ENCODE data around the gene SPG21. TPM values are rescaled to one million over a fixed set of nuclear protein-coding genes. Genes with fewer than 3 reads are reported as not detected.
A peak's percentile ranks its signal among the peaks of the same experiment; 100 is the strongest.

Gene SPG21
- total RNA-seq, 3 donors from 2014 or later (not counting 1 experiment from before 2014, with no cell fraction given): 39.6 to 52.3 (median 40.4) TPM

DNA sequence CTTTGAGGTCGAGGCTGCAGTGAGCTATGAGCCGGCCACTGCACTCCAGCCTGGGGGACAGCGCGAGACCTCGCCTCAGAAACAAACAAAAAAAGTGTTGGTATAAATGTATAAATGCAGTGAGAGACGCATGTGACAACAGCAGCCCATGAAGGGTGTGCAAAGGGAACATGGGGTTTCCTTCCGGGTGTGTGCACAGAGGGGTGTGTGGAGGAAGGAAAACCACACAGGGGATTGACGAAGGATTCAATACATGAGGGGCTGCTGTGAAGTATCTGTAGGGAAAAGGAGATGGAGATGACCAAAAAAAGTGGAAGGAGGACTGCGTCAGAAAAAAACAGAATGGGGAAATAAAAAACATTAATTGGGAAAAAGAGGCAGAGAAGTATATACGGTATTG is 38.6 kb upstream of the SPG21 start:
- Mint-ChIP-seq H3K4me1 (peaks cover 13 to 15% of the 10 kb centered on the region in 2 donors), H3K27ac (peak overlapping the region; percentile 16 to 79), H3K9me3 (no peaks in the 10 kb centered on the region), H3K27me3 (ENCODE audit: low read depth in 2 of 2) (peaks cover 0 to 13% of the 10 kb centered on the region in 2 donors), H3K36me3 (no peaks in the 10 kb centered on the region), H3K4me3 (peak overlapping the region; percentile 91)
- TF ChIP-seq CTCF (IDR thresholded peaks at IDR 0.05): no peak
- WGBS (ENCODE audit: insufficient coverage): 22% methylated on average over 9 of the region's 10 CpGs
- intact Hi-C loops (cut with micrococcal nuclease): no loop called here
- peaks cover 20% of the 10 kb centered on the region for H3K4me1 ChIP-seq (ENCODE audit: control insufficient read depth, insufficient read depth, low read length)
- peaks cover 4% of the 10 kb centered on the region for H3K27me3 ChIP-seq (ENCODE audit: control insufficient read depth, insufficient read depth, low read length)
- H3K4me3 ChIP-seq (ENCODE audit: low read length): peak overlapping the region; percentile 79
- DNase-seq: peak in 1 of 2 donors; percentile 39
- peaks cover 21% of the 10 kb centered on the region for H3K36me3 ChIP-seq (ENCODE audit: control insufficient read depth, insufficient read depth, low read length)
- H3K9me3 ChIP-seq (ENCODE audit: control insufficient read depth, insufficient read depth, low read length): no peaks in the 10 kb centered on the region
- ATAC-seq: no peak
- no peak overlapping the region for H3K27ac ChIP-seq (ENCODE audit: low read length)

GRCh38 chr15:65027593-65027992 is 37.9 kb upstream of the SPG21 start:
- H3K36me3 ChIP-seq (ENCODE audit: control insufficient read depth, insufficient read depth, low read length): peaks cover 22% of the 10 kb centered on the region
- peaks cover 14% of the 10 kb centered on the region for H3K4me1 ChIP-seq (ENCODE audit: control insufficient read depth, insufficient read depth, low read length)
- ATAC-seq (no peak), DNase-seq (no peak)
- peaks cover 0 to 13% of the 10 kb centered on the region in 2 donors for H3K27me3 Mint-ChIP-seq (ENCODE audit: low read depth in 2 of 2)
- intact Hi-C loops (cut with micrococcal nuclease): no loop called here
- no peak overlapping the region for H3K27ac ChIP-seq (ENCODE audit: low read length)
- H3K9me3 Mint-ChIP-seq: no peaks in the 10 kb centered on the region
- TF ChIP-seq CTCF (IDR thresholded peaks at IDR 0.05): no peak
- H3K4me3 ChIP-seq (ENCODE audit: low read length): no peak overlapping the region
- WGBS (ENCODE audit: insufficient coverage): 100% methylated on average over 1 of the region's 1 CpG
- peaks cover 4% of the 10 kb centered on the region for H3K27me3 ChIP-seq (ENCODE audit: control insufficient read depth, insufficient read depth, low read length)
- H3K4me3 Mint-ChIP-seq: peak overlapping the region; percentile 91
- H3K27ac Mint-ChIP-seq: peak overlapping the region in 1 of 2 donors; percentile 16
- peaks cover 11 to 13% of the 10 kb centered on the region in 2 donors for H3K4me1 Mint-ChIP-seq
- H3K9me3 ChIP-seq (ENCODE audit: control insufficient read depth, insufficient read depth, low read length): no peaks in the 10 kb centered on the region
- no peaks in the 10 kb centered on the region for H3K36me3 Mint-ChIP-seq

DNA sequence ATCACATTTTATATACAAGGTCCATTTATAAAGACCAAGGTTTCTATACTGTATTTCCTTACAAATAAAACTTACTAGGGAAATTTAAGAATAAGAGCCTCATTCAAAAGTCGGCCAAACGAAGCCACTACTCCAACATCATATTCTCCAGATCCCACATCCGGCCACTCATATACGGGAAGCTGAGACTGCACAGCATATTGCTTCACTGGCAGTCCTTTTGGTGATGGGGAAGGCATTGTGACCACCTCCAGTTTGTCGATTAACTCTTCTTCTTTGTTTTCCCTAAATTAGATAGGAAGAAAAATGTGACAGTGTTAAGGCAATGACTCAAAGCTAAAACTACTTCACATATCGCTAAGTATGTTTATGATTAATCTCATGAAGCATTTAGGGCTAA is 37.0 kb upstream of the SPG21 start:
- H3K4me3 Mint-ChIP-seq: no peak overlapping the region
- H3K4me1 Mint-ChIP-seq: peaks cover 11 to 13% of the 10 kb centered on the region in 2 donors
- H3K27ac Mint-ChIP-seq: no peak overlapping the region
- peaks cover 22% of the 10 kb centered on the region for H3K36me3 ChIP-seq (ENCODE audit: control insufficient read depth, insufficient read depth, low read length)
- no peaks in the 10 kb centered on the region for H3K36me3 Mint-ChIP-seq
- WGBS (ENCODE audit: insufficient coverage): 100% methylated on average over 4 of the region's 6 CpGs
- H3K27me3 Mint-ChIP-seq (ENCODE audit: low read depth in 2 of 2): peaks cover 0 to 7% of the 10 kb centered on the region in 2 donors
- DNase-seq: no peak
- ATAC-seq: no peak
- no peaks in the 10 kb centered on the region for H3K9me3 ChIP-seq (ENCODE audit: control insufficient read depth, insufficient read depth, low read length)
- H3K9me3 Mint-ChIP-seq: no peaks in the 10 kb centered on the region
- H3K27ac ChIP-seq (ENCODE audit: low read length): no peak overlapping the region
- intact Hi-C loops (cut with micrococcal nuclease): no loop called here
- TF ChIP-seq CTCF (IDR thresholded peaks at IDR 0.05): no peak
- no peak overlapping the region for H3K4me3 ChIP-seq (ENCODE audit: low read length)
- peaks cover 3% of the 10 kb centered on the region for H3K27me3 ChIP-seq (ENCODE audit: control insufficient read depth, insufficient read depth, low read length)
- H3K4me1 ChIP-seq (ENCODE audit: control insufficient read depth, insufficient read depth, low read length): peaks cover 14% of the 10 kb centered on the region

- intact Hi-C loops (cut with micrococcal nuclease): no loop called here
- Mint-ChIP-seq H3K36me3 (peaks cover 26% of the 10 kb centered on the region), H3K4me1 (no peaks in the 10 kb centered on the region), H3K9me3 (no peaks in the 10 kb centered on the region), H3K27ac (no peak overlapping the region), H3K4me3 (no peak overlapping the region), H3K27me3 (ENCODE audit: low read depth in 2 of 2) (no peaks in the 10 kb centered on the region)
- no peaks in the 10 kb centered on the region for H3K4me1 ChIP-seq (ENCODE audit: control insufficient read depth, insufficient read depth, low read length)
- no peak overlapping the region for H3K27ac ChIP-seq (ENCODE audit: low read length)
- TF ChIP-seq CTCF (IDR thresholded peaks at IDR 0.05): no peak
- ATAC-seq: no peak
- no peak for DNase-seq
- H3K9me3 ChIP-seq (ENCODE audit: control insufficient read depth, insufficient read depth, low read length): no peaks in the 10 kb centered on the region
- no peak overlapping the region for H3K4me3 ChIP-seq (ENCODE audit: low read length)
- H3K27me3 ChIP-seq (ENCODE audit: control insufficient read depth, insufficient read depth, low read length): no peaks in the 10 kb centered on the region
- peaks cover 50% of the 10 kb centered on the region for H3K36me3 ChIP-seq (ENCODE audit: control insufficient read depth, insufficient read depth, low read length)
These were observed 31.8 kb upstream of the SPG21 start for GRCh38 chr15:65021488-65021887.

All from natural killer cell (primary cell).